Muscle of back (tissue), 11 donors: ENCODE results near the gene PKNOX2. TPM values are rescaled to one million over a fixed set of nuclear protein-coding genes. Genes with fewer than 3 reads are reported as not detected.
A peak's percentile ranks its signal among the peaks of the same experiment; 100 is the strongest.

Experiments used
- DNase-seq, 3 donors: peaks; one replicate each; pipeline versions ENCODE4 v3.0.0 to v3.0.0-alpha.2; 2013
- polyA plus RNA-seq, 10 donors: library from polyadenylated mRNA; unstranded; fragments of 120-200 nt; gene quantifications; one replicate each; pipeline ENCODE4 v1.2.1, GENCODE V29; 2013; ENCODE audit not compliant: insufficient read length in 10 of 10

PKNOX2 gene
- polyA plus RNA-seq, 10 donors: 18.8 to 27.9 (median 24.1) TPM

GRCh38 chr11:125281831-125282595, 117.5 kb downstream of the PKNOX2 start:
- DNase-seq: no peak

DNA sequence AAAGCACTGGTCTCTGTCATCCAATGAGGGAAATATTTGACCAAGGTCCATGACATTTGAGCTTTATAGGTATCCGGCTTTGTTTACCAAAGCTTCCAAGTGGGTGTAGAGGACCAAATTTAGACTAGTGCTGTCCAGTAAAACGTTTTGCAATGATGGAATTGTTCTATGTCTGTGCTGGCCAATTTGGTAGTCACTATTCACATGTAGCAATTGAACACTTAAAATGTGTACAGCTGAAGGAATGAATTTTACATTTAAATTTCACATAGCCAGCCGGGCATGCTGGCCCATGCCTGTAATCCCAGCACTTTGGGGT, 118.0 kb downstream of the PKNOX2 start:
- no peak for DNase-seq

- peak in 1 of 3 donors; percentile 39 for DNase-seq
These were observed 119.8 kb downstream of the PKNOX2 start for GRCh38 chr11:125284245-125284850.

GRCh38 chr11:125285844-125286243, 121.3 kb downstream of the PKNOX2 start:
- DNase-seq: no peak

- peak in 1 of 3 donors; percentile 31 for DNase-seq
These were observed 121.9 kb downstream of the PKNOX2 start for GRCh38 chr11:125286486-125286885.

DNA sequence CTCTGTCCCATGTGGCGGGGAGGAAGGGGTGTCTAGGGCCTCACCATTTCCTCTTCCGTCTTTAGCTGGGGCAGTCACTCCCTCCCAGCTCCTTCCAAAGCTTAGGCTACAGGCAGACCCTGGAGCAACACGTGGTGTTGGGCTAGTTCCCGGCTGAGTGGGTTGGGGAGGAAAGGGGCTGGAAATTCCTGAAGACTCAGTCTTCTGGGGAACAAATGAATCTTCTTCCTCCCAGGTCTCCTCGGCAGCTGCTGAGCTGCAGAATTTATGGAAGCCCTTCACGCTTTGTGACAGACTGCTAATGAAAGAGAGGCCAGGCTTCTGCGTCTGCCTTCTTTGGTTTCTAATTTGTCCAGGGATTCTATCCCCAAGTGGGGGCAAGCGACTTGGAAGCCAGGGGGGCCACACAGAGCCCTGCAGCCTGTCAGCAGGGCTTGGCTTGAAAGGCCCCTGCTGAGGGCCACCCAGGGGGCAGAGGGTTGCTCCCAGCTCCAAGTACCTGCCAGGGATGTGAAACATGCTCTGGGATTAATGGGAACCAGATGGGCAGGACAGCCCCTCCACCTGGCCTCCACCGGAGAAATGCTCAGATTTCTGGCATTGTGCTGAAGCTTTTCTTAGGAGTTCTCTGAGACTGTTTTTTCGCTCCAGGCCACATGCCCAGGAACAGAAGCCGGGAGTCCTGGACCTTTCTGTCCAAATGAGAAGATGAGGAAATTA, 123.1 kb downstream of the PKNOX2 start:
- DNase-seq: peak; percentile 80 to 96 (median 92)

- no peak for DNase-seq
These were observed 125.0 kb downstream of the PKNOX2 start for GRCh38 chr11:125289419-125290098.

GRCh38 chr11:125290263-125290662, 125.7 kb downstream of the PKNOX2 start:
- DNase-seq: no peak

DNA sequence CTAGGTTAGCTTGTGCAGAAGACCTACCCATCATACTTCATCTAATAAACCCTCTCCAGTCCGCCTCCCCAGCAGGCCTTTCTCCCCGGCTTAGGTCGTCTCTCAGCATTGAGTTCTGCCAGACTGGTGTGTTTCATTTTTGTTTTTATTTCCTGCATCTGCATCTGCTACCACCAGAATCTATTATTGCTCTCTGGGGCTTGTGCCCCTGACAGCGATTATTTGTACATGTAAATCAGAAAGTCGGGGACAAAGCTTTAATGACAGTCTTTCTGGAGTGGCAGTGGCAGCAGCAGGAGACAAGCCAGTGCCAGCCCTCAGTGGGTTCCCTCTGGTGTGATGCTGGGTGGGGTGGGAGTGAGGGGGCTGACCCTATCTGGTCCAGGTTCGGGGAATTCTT, 127.5 kb downstream of the PKNOX2 start:
- DNase-seq: no peak

DNA sequence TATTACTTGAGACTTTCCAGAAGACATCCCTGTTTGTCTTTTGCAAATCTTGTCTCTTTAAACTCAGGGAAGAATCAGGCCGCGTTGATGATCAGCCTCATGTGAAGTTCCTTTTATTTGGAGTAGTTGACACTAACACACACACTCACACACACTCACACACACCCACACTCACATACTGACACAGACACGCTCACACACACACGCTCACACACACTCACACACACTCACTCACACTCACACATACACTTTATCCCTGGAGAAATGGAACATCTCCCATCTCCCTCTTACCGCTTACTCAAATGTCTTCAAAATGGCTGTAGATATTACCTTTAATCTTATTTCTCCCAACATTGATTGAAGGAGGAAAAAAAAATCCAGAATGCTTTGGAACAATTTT, 129.0 kb downstream of the PKNOX2 start:
- DNase-seq: no peak

DNA sequence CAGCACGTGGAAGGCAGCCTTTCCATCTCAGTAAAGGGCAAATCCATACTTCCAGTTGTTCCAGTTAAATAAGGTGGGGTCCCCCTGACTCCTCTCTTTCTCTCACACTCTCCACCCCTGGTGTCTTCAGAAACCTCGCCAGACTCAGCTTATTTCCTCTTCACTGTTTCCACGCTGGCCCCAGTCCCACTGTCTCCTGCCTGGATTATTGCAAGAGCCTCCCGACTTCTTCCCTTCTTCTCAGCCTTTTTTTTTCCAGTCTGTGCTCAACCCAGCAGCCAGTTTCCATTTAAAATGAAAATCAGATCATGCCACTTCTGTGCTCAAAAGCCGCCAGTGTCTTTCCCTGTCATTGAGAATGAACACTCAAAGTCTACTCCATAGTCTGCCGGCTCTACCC, 131.4 kb downstream of the PKNOX2 start:
- DNase-seq: peak in 2 of 3 donors; percentile 75 to 87

DNA sequence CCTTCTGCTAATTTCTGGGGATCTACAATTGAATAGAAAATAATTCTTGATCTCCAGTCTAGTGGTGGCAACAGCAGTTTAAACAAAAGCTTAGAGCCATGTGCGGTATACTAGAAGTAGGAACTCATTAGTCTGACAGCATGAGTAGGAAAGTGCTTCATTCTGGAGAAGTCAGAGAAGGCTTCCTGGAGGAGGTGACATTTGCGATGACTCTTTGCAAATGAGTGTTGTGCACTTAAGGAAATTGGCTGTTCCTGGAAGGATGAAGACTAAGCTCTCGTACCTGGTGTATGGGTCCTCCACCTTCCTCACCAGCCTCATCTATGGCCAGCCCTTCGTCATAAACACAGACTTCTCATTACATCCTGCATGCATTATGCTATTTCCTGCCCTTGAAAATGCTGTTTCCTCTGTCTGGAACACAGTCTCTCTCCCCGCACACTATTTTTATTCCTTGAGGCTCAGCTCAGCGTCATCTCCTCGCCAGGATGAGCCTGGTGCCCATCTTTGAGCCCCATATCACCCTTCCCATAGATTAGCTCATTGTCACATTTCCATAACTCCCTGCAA, 132.9 kb downstream of the PKNOX2 start:
- DNase-seq: no peak

DNA sequence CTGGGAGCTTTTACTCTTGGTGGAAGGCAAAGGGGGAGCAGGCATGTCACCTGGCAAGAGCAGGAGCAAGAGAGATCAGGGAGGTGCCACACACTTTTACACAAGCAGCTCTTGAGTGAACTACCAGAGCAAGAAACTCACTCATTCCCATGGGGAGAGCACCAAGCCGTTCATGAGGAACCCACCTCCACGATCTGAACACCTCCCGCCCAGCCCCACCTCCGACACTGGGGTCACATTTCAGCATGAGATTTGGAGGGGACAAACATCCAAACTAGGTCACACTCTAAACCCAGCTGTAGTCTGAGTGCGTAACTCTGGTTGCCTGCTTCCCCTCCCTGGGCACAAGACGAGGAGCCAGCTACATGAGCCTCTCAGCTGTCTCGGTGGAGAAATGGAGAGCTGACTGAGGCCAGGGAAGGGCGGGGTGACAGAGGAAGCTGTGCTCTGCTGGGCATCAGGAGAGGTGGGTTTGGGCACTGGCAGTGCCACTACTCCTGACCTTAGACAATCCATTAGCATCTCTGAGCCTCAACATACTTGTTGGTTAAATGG, 134.6 kb downstream of the PKNOX2 start:
- no peak for DNase-seq

DNA sequence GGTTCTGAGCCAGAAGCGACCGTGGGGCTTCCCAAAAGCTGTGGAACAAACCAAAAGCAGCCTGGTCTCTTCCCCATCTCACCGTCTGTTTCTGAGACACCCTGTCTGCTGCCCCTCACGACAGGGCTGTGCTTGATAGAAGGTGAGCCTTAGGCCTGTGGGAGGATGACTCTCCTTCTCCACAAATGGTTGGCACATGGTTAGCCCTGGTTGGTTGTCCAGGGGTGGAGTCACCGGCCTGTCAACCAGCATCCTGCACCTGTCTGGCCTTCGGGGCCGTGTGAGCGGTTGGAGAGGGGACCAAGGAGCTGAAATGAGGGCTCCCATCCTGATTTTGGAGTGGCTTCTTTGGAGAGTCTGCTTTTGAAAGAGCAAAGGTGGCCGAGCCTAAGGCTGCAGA, 135.3 kb downstream of the PKNOX2 start:
- no peak for DNase-seq

GRCh38 chr11:125300791-125301218, 136.3 kb downstream of the PKNOX2 start:
- peak; percentile 52 to 72 (median 55) for DNase-seq

GRCh38 chr11:125301346-125301745, 136.8 kb downstream of the PKNOX2 start:
- peak in 1 of 3 donors; percentile 62 for DNase-seq

- DNase-seq: no peak
These were observed 138.6 kb downstream of the PKNOX2 start for GRCh38 chr11:125303186-125303585.

- no peak for DNase-seq
These were observed 139.1 kb downstream of the PKNOX2 start for GRCh38 chr11:125303694-125304093.

- DNase-seq: peak in 1 of 3 donors; percentile 33
These were observed 139.6 kb downstream of the PKNOX2 start for GRCh38 chr11:125304136-125304535.

GRCh38 chr11:125304876-125305275, 140.3 kb downstream of the PKNOX2 start:
- no peak for DNase-seq

- no peak for DNase-seq
These were observed 140.8 kb downstream of the PKNOX2 start for GRCh38 chr11:125305345-125305744.

GRCh38 chr11:125306476-125306875, 141.9 kb downstream of the PKNOX2 start:
- no peak for DNase-seq
